OCI-LY1 (cell line): ENCODE data around the gene ADCY2.

Source experiments
- H2AFZ ChIP-seq: fragments of 200-600 bp; sonication (generic), shearing (Covaris generic); 2 replicates; pipeline ENCODE4 v1.6.0; 2014; ENCODE audit warnings: antibody characterized with exemption, mild to moderate bottlenecking, low read length
- H3F3A ChIP-seq: fragments of 200-600 bp; sonication (generic), shearing (Covaris generic); 2 replicates; pipeline ENCODE4 v1.6.0; 2014; ENCODE audit warnings: mild to moderate bottlenecking, antibody characterized with exemption, low read length, moderate library complexity; ENCODE audit not compliant: insufficient read depth
- H3K27ac ChIP-seq: fragments of 200-600 bp; sonication (generic); 2 replicates; pipeline ENCODE4 v1.5.1; 2014; ENCODE audit warnings: low read length, mixed run types, mild to moderate bottlenecking, low read depth; ENCODE audit not compliant: poor library complexity, severe bottlenecking
- H3K27me3 ChIP-seq: fragments of 200-600 bp; sonication (generic); 2 replicates; pipeline ENCODE4 v1.6.0; 2014; ENCODE audit warnings: antibody characterized with exemption, mild to moderate bottlenecking, low read length, moderate library complexity; ENCODE audit not compliant: insufficient read depth
- H3K36me3 ChIP-seq: fragments of 200-600 bp; sonication (generic); 2 replicates; pipeline ENCODE4 v1.6.1; 2014; ENCODE audit warnings: mild to moderate bottlenecking, antibody characterized with exemption, low read length, moderate library complexity, mixed read lengths; ENCODE audit not compliant: insufficient read depth
- H3K4me1 ChIP-seq: fragments of 200-600 bp; sonication (generic); 2 replicates; pipeline ENCODE4 v1.5.1; 2014; ENCODE audit warnings: mild to moderate bottlenecking, low read length, moderate library complexity; ENCODE audit not compliant: insufficient read depth, severe bottlenecking
- H3K4me2 ChIP-seq: fragments of 200-600 bp; sonication (generic), shearing (Covaris generic); 2 replicates; pipeline ENCODE4 v1.6.1; 2014; ENCODE audit warnings: low read length
- H3K4me3 ChIP-seq: fragments of 200-600 bp; sonication (generic); 2 replicates; pipeline ENCODE4 v1.5.1; 2014; ENCODE audit warnings: low read length, low read depth, mild to moderate bottlenecking, mixed read lengths; ENCODE audit not compliant: poor library complexity, severe bottlenecking
- H3K79me2 ChIP-seq: fragments of 200-600 bp; shearing (Covaris generic); 2 replicates; pipeline ENCODE4 v1.6.1; 2016; ENCODE audit warnings: mixed run types, low read length, mixed read lengths; ENCODE audit not compliant: insufficient read depth
- H3K9ac ChIP-seq: fragments of 200-600 bp; sonication (generic), shearing (Covaris generic); 2 replicates; pipeline ENCODE4 v1.6.1; 2014; ENCODE audit warnings: mild to moderate bottlenecking, low read length, mixed read lengths
- H3K9me2 ChIP-seq: fragments of 200-600 bp; sonication (generic), shearing (Covaris generic); 2 replicates; pipeline ENCODE4 v1.6.1; 2014; ENCODE audit warnings: low read depth, mild to moderate bottlenecking, low read length, mixed read lengths
- H3K9me3 ChIP-seq: fragments of 200-600 bp; shearing (Covaris generic); 2 replicates; pipeline ENCODE4 v1.6.1; 2014; ENCODE audit warnings: low read length, mixed read lengths
- H4K20me1 ChIP-seq: fragments of 200-600 bp; sonication (generic), shearing (Covaris generic); 2 replicates; pipeline ENCODE4 v1.6.0; 2016; ENCODE audit warnings: mild to moderate bottlenecking, low read length; ENCODE audit not compliant: insufficient read depth
- CTCF ChIP-seq: fragments of 200-600 bp; sonication (generic), shearing (Covaris generic); IDR thresholded peaks from 2 replicates; pipeline ENCODE4 v1.5.1; 2017; ENCODE audit warnings: mild to moderate bottlenecking, antibody characterized with exemption, low read length, moderate library complexity, mixed read lengths
- EZH2 ChIP-seq: fragments of 200-600 bp; sonication (generic), shearing (Covaris generic); IDR thresholded peaks from 2 replicates; pipeline ENCODE4 v1.8.0; 2017; ENCODE audit warnings: borderline replicate concordance, mixed run types, mild to moderate bottlenecking, antibody characterized with exemption, low read length, moderate library complexity, mixed read lengths

The ADCY2 gene

GRCh38 chr5:7795306-7795705 lies 399.4 kb downstream of the ADCY2 start:
- H3K27ac ChIP-seq = no peak overlapping the region
- no peaks in the 10 kb centered on the region for H3F3A ChIP-seq
- no peak overlapping the region for H2AFZ ChIP-seq
- no peaks in the 10 kb centered on the region for H3K4me1 ChIP-seq
- no peaks in the 10 kb centered on the region for H3K9me3 ChIP-seq
- no peaks in the 10 kb centered on the region for H3K27me3 ChIP-seq
- H3K36me3 ChIP-seq = no peaks in the 10 kb centered on the region
- no peak overlapping the region for H3K9ac ChIP-seq
- no peaks in the 10 kb centered on the region for H3K9me2 ChIP-seq
- no peak overlapping the region for H3K4me2 ChIP-seq
- H4K20me1 ChIP-seq = no peaks in the 10 kb centered on the region
- no peaks in the 10 kb centered on the region for H3K79me2 ChIP-seq
- no peak for TF ChIP-seq CTCF
- no peak for TF ChIP-seq EZH2
- H3K4me3 ChIP-seq = no peak overlapping the region

GRCh38 chr5:7801891-7802614 lies 406.1 kb downstream of the ADCY2 start:
- Histone ChIP-seq H3K9ac (no peak overlapping the region), H3F3A (no peaks in the 10 kb centered on the region), H3K4me3 (no peak overlapping the region), H3K4me1 (no peaks in the 10 kb centered on the region), H4K20me1 (no peaks in the 10 kb centered on the region), H3K27me3 (no peaks in the 10 kb centered on the region), H2AFZ (no peak overlapping the region), H3K9me2 (no peaks in the 10 kb centered on the region), H3K27ac (no peak overlapping the region), H3K36me3 (no peaks in the 10 kb centered on the region), H3K4me2 (no peak overlapping the region), H3K9me3 (no peaks in the 10 kb centered on the region), H3K79me2 (no peaks in the 10 kb centered on the region)
- TF ChIP-seq CTCF (no peak), EZH2 (no peak)

GRCh38 chr5:7802855-7803254 lies 406.9 kb downstream of the ADCY2 start:
- Histone ChIP-seq H3K4me3 (no peak overlapping the region), H3K79me2 (no peaks in the 10 kb centered on the region), H4K20me1 (no peaks in the 10 kb centered on the region), H3K27ac (no peak overlapping the region), H3K9me3 (no peaks in the 10 kb centered on the region), H3K27me3 (no peaks in the 10 kb centered on the region), H3F3A (no peaks in the 10 kb centered on the region), H3K9me2 (no peaks in the 10 kb centered on the region), H3K9ac (no peak overlapping the region), H3K36me3 (no peaks in the 10 kb centered on the region), H3K4me2 (no peak overlapping the region), H2AFZ (no peak overlapping the region), H3K4me1 (no peaks in the 10 kb centered on the region)
- TF ChIP-seq CTCF (no peak), EZH2 (no peak)
